ENCODE results near the gene SPESP1. TPM values are rescaled to one million over a fixed set of nuclear protein-coding genes. Genes with fewer than 3 reads are reported as not detected.

The SPESP1 gene
- total RNA-seq (2014; rRNA removed; shearing (Covaris generic)), result not detected in 2 replicates

DNA sequence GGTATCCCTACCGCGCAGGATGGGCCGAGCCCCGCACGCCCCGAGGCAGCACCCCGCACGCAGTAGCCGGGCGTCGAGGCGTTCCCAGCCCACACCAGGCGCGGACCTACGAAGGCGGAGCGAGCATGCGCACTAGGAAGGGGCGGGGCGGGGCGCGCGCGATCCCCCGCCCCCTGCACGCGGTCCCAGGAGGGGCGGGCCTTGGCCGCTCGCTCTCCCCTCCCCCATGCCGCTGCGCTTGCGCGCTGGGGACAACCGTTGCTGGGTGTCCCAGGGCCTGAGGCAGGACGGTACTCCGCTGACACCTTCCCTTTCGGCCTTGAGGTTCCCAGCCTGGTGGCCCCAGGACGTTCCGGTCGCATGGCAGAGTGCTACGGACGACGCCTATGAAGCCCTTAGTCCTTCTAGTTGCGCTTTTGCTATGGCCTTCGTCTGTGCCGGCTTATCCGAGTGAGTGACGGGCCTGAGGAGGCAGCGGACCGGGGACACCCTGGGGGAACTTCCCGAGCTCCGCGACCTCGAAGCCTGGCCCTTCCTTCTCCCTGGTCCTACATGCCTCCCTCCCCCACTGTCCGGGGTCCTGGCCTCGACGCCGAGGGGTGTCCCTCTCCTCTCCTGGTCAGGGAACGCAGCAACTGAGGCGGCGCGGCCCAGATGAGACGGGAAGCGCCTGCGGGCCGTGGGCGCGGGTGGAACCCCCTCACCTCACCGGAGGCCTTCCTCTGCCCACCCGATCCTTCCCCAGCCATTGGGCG is at the start of gene SPESP1:
Gene SPESP1 (plus strand): TSS at position 258 of the 755 bp plus-strand sequence. CDS start 129 bp downstream, at position 387.
- no peak for DNase-seq (ENCODE audit: low read depth)

DNA sequence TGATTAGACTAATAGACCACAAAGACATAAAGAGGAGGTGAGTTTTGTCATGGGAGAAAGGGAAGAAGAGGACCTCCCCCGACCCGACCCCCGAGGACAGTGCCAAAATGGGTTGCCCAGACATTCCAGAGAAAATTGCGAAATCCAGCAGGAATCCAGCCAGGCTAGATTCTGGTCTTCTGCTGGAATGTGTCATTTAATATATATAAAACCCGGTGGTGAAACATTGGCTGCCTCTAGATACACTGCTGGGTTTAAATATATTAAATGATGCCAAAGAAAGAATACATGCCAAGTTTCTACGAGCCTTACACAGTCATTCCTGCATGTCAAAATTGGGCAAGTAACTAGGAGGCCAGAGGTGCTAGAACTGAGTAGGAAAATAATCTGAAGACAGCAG is 45.3 kb upstream of the SPESP1 start:
- peak; percentile 6 for DNase-seq (ENCODE audit: low read depth)

- no peak for DNase-seq (ENCODE audit: low read depth)
Observed at GRCh38 chr15:68887120-68887519, 43.2 kb upstream of the SPESP1 start.

DNA sequence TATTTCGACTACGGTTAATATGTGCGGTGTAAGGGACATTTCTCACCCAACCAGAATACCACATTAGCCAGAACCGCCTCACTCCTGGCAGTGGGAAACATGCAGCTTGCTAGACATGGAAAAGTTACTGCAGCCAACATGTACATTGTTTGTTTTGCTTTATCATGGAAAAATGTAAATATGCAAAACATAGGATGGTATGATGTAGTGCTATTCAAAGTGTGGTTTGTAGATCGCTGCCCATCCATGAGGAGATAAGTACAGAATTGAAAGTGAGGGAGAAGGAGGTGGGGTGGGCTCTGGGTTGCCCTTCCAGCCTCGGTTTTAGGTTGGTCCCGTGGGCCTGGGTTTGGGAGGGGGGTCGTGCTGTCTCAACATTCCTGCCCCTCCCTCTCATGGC is 42.5 kb upstream of the SPESP1 start:
- no peak for DNase-seq (ENCODE audit: low read depth)

DNA sequence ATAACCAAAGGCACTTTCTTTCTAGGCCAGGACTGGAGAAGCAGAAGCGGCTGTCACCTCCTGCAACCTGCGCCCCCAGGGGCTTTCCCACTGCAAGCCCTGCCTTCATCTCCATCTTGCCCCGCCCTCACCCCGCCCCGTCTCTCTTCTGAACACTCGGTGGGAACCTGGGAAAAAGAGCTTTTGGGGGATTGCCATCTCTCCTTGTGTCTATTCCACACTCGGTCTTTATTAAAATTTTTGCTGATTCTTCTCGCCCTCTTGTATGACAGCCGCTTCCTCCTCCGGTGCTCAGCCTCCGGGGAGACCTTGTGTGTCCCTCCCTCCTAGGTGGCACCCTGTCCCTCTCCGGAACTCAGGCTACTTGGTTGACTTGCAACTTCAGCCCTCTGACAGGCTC is 41.9 kb upstream of the SPESP1 start:
- no peak for DNase-seq (ENCODE audit: low read depth)

- DNase-seq (ENCODE audit: low read depth), result no peak
Observed at GRCh38 chr15:68894208-68894607, 36.1 kb upstream of the SPESP1 start.

GRCh38 chr15:68896178-68896577 is 34.1 kb upstream of the SPESP1 start:
- no peak for DNase-seq (ENCODE audit: low read depth)

DNA sequence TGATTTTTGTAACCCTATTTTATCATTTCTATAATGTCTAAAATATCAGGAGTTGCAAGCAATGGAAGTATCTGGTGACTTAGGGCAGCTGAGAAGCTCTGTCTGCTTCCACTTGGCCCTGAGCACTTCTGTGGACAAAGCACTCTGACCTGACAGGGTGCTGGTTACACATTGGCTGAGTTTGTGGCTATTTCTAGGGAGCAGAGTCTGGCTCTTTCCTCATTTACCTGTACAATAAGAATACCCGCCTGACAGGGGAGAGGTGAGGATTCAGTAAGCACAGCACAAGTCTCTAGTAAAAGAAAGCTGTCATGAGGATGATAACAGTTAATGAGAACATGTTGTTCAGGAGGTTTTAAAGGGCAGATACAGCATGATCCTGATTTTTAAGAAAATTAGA is 33.3 kb upstream of the SPESP1 start:
- DNase-seq (ENCODE audit: low read depth), result no peak

DNA sequence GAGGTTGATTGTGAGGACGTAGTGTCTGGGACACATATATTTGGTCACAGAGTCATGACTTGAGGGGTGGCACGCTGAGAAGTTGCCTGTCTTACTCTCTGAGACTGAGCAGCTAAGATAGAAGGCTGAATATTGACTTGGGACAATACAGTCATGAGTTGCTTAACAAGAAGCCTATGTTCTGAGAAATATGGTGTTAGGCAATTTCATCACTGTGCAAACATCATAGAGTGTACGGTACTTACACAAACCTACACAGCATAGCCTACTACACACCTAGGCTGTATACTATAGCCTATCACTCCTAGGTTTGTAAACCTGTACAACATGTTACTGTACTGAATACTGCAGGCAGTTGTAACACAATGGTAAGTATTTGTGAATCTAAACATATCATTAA is 30.3 kb upstream of the SPESP1 start:
- no peak for DNase-seq (ENCODE audit: low read depth)

- no peak for DNase-seq (ENCODE audit: low read depth)
Observed at GRCh38 chr15:68907396-68907923, 22.9 kb upstream of the SPESP1 start.

DNA sequence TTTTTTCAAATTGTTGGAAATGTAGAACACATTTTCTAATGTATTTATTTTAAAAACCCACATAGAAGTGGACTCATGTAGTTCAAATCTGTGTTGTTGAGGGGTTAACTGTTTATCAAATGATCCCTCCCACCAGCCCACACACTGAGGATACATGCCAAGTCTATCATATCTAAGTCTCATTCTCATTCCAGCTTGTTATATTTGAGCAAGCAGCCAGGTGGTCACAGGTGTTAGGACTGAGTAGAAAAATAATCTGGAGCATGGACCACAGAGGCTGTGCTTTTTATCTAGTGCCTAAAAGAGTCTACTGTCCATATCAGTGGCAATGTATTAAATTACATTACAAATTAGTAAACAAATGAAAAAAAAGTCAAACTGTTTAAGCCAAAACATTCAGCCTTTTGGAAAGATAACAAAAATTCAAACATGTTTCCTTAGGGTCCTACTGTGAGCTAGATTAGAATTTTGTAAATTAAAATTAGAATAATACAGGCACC is 20.7 kb upstream of the SPESP1 start:
- DNase-seq (ENCODE audit: low read depth), result no peak

DNA sequence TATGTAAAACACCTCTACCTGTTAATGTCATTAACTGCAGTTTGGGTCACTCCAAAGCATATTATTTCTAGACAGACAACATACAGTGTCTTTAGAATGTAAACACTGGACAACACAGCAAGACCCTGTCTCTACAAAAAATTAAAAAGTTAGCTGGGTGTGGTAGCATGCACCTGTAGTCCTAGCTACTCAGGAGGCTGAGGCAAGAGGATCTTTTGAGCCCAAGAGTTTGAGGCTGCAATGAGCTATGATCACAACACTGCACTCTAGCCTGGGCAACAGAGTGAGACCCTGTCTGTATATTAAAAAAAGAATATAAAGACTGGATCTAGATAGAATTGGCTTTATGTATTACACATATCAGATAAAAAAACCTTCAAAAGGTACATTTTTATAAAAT is 20.0 kb upstream of the SPESP1 start:
- DNase-seq (ENCODE audit: low read depth), result no peak

DNA sequence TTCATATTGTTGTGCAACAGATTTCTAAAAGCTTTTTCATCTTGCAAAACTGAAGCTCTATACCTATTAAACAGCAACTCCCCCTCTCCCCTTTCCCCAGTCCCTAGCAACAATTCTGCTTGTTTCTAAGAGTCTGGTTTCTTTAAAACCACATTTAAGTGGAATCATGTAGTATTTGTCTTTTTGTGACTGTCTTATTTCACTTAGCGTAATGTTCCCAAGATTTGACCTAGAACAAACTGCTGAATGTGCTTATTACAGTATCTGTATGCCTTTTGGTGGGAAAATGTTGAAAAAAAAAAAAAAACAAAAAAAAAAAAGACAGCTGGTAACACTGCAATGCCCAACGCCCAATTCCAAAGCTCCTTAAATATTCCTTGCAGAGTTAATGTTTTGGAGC is 19.5 kb upstream of the SPESP1 start:
- no peak for DNase-seq (ENCODE audit: low read depth)

- DNase-seq (ENCODE audit: low read depth), result no peak
Observed at GRCh38 chr15:68921926-68922325, 8.4 kb upstream of the SPESP1 start.

- DNase-seq (ENCODE audit: low read depth), result peak; percentile 75
Observed at GRCh38 chr15:68924866-68925560, 5.3 kb upstream of the SPESP1 start.

DNA sequence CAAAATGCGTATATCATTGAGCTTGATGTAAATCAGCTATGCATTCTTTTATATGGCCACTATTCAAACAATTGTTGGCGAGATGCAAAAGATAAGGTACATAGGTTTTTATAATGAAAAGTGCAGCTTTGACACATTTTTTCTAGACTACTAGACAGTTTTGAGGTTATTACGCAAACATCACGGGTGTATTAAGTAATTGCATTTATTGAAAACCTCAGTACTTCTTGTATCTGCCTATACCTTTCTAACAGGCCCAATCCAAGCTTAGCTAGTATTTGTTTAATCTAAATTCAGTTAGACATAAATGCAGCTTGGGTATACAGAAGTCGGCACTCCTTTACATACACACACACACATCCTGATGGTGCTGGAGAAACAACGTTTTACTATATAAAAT is 2.7 kb downstream of the SPESP1 start:
- no peak for DNase-seq (ENCODE audit: low read depth)

DNA sequence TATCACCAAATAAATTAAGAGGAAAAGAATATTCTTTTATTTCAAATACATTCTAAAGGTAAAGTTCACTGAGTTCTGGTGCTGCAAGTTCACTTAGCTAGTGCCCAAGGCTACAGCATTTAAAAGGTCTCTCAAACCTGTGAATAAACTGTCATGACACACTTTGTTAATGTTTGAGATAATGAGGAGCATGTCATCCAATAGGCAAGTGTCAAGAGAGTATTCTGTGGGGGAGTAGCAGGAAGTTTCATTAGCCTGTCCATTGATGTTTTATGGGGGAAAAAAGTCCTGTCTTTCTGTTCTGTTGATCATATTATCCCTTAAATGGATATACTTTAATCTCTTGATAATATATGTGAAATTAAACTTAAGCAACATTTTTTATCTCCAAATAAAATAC is 4.0 kb downstream of the SPESP1 start:
- no peak for DNase-seq (ENCODE audit: low read depth)

DNA sequence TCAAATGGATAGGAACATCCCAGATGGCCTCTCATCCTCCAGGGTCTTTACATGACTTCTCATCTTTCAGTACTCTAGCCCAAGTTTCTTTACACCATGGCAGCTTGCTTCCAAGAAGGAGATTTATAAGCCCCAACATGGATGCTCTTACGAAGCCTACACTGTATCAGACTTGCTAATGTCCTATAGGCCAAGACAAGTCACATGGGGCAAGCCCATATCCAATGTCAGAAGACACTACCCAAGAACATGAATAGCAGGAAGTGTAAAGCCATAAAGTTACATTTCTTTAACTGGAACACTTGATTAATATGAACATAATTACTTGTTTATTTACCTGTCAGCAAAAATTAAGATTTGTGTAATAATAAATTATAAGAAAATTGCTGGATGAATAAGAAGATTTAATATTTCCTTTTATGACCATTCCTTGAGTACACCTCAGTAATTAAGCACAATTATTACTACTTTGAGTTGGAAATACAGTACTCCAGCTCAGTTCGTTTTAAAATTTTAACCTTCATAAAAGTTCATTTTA is 5.1 kb downstream of the SPESP1 start:
- no peak for DNase-seq (ENCODE audit: low read depth)

GRCh38 chr15:68939501-68939900 is 9.2 kb downstream of the SPESP1 start:
- DNase-seq (ENCODE audit: low read depth), result no peak

- no peak for DNase-seq (ENCODE audit: low read depth)
Observed at GRCh38 chr15:68951813-68952212, 21.5 kb downstream of the SPESP1 start.

DNA sequence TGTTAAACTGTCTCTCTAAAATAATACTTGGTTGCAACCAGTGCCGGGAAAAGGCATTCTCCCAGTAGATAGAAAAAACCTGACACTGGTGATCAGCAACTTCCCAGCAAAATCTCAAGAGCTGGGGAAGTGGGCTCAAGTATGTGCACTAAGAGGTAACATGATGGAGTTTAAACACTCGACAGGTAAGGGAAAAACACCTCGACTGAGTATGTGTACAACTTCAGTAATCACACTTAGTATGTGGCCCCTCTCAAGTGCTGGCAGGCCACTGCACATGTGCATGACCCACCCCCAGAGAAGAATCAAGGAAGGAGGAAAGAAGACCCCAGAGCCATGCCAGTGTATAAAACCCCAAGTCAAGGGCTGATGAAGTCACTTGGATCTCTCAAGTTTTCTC is 27.4 kb downstream of the SPESP1 start:
- DNase-seq (ENCODE audit: low read depth), result no peak

DNA sequence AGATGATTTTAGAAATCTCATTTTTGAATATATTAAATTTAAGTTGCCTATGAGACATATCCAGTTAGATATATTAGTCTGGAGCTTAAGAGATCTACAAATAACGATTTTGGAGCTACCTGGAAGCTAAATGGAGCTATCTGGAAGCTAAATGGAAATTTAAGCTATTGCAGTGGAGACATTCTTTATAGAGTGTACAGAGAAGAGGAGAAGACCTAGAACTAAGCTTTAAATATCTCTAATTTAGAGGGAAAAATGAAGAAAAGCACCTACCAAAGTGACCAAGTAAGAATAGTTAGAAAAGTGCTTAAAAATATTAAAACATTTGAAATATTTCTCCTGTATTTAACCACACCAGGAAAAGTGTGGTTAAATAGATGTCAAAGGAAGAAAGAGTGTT is 28.3 kb downstream of the SPESP1 start:
- DNase-seq (ENCODE audit: low read depth), result no peak

- DNase-seq (ENCODE audit: low read depth), result no peak
Observed at GRCh38 chr15:68962465-68962864, 32.1 kb downstream of the SPESP1 start.

Measured in Daoy (cell line).